ENCODE results near the gene RHOT2.

RHOT2 gene

DNA sequence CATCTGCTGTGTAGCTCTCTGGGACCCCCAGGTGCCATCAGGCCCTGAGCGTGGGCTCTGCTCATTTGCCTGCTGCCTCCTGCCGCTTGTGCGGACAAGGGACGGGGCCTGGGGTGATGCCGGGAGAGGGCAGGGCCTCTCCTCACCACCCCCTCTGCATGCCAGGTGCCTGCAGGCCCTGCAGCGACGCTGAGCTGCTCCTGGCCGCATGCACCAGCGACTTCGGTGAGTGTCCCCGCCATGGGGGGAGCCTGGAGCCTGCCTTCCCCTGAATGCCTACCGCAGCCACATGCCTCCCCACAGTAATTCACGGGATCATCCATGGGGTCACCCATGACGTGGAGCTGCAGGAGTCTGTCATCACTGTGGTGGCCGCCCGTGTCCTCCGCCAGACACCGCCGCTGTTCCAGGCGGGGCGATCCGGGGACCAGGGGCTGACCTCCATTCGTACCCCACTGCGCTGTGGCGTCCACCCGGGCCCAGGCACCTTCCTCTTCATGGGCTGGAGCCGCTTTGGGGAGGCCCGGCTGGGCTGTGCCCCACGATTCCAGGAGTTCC, 48.9 kb downstream of the RHOT2 start:
- DNase-seq, result no peak

DNA sequence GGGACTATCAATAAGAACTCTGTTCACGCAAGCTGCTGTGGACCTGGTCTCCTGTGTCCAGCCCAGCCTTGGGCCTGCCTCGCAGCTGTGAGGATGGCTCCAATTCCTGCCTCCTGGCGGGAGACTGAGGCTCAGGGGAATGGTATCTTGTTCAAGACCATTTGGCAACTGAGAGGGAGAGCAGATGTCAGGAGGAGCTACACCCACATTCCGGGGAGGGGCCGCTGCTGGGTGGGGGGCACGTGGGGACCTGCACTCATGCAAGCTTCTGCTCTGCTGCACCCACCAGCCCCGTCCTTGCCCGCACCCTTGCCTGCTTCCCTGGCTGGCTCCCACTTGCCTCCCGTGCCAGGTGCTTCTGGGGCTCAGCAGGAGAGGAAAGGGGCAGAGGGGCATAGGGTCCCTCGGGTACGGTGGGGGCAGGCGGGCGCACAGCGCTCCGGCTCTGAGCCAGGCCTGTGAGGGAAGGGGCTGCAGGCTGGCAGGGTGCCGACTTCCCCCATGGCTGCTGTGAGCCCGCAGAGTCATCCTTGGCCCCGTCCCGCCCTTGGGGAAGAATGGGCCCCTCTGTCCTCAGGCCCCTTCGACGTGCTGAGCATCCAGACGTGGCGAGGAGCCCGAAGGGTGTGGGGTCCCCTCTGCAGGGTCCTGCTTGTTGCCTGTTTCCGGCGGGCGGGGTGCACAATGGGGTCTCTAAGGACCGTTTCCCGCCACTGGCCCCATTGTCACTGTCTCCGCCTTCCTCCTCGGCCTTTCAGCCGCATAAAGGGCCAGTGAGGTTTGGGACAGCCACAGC, 49.7 kb downstream of the RHOT2 start:
- no peak for DNase-seq

DNA sequence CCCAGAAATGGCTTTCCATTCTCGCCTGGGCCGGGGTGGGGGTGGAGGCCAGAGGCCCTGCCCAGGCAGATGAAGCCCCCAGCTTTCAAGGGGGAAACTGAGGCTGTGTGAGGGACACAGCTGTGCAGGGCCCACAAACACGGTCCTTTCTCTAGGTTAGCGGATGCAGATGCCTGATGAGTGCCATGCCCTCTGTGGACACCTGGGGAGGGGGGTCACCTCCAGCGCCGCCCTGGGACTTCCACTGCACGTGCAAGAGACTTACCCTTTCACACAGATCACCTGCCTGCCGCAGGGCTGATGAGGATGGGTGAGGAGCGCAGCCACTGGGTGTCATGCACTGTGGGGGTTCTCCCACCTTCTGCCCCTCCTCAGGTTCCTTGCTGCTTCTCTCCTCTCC, 50.5 kb downstream of the RHOT2 start:
- no peak for DNase-seq

DNA sequence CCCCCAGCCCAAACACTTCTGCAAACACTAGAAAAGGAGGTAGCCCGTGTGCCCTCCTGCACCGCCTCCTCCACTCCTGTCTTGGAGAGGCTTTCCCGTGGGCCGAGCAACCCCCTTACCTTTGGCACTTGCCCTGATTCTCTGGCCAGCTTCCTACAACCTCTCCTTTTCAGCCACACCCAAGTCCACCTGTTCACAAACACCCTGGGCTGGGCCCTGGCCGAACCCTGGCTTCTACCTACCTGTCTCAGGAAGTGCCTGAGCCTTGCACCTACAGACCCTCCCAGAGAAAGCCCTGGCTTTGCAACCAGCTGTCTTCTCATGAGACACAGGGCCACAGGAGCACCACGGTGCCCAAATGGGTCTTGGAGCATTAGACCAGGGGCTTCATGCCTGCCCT, 51.0 kb downstream of the RHOT2 start:
- no peak for DNase-seq

DNA sequence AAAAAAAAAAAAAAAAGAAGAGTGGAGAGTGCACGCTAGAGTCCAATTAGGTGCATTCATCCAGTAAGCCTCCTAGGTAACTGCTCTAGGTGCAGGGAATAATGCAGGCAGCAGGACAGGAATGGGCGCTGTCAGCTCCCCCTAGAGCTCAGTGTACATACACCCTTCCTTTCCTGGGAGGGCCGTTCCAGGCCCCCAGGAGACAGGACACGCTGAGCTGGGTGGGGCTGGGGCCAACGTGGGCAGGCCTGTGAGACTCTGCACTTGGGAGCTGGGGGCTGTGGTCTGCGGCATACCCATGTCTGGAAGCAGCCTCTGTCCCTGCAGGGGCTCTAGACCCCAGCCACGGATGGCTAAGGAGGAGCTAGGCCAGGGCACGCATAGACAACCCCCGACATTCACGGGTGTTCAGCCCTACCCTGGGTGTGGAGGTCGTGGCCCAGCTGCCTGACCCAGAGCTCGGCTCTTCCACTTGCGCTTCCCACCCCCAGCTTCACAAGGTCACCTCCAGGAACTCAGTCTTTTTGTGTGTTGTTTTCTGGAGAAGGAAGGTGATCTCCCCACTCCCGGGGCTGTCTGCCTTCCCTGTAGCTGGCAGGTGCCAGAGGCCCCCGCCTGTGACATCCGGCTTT, 52.0 kb downstream of the RHOT2 start:
- no peak for DNase-seq

DNA sequence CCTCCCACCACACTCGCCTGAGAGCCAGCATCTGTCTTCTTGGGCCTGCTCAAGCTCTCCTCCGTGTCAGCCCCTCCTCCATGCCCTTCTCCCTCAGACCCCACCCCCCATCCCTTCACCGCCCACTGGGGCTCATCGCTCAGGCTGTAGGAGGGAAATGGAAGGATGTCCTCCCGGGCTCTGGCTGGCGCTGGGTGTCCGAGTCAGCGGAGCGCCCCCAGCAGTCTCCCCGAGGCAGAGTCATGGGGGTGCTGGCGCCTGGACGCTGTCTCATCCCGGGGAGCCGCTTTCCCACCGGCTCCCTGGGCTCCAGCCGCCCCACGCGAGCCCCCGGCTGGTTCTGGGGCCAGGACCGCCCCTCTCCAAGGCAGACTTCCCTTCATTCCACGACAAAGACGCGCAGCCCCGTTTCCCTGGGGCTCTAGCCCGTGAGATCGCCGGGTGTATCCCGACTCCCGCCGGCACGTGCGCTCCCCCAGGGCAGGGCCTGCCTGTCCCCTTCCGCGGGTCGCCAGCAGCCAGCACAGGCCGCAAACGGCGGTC, 52.6 kb downstream of the RHOT2 start:
- peak; percentile 87 for DNase-seq

DNA sequence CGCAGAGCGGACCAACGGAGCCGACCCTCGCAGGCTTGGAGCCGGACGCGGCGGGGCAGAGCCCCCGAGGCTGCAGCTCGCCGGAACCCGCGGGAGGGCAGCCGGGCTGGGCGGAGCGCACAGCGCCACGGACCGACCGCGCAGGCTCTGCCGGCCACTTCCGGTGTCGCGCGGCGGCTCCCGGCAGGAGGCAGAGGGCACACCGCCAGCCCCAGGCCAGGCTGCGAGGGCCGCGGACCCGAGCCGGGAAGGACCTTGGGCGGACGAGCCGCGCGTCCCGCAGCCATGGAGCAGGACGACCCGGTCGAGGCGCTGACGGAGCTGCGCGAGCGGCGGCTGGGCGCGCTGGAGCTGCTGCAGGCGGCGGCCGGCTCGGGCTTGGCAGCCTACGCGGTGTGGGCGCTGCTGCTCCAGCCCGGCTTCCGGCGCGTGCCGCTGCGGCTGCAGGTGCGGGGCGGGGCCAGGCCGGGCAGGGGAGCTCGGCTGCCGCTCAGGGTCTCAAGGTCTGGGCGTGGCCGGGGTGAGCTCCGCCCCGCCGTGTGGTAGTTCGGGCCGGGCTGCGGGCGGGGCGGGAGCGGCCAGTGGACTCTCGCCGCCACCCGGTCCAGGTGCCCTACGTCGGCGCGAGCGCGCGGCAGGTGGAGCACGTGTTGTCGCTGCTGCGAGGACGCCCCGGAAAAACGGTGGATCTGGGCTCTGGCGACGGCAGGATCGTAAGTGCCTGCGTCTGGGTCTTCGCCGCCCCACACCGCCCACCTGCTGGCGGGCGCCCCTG, 53.2 kb downstream of the RHOT2 start, which contains the start of gene ANTKMT:
Gene ANTKMT, plus strand, starts transcription at position 157 of the 775 bp plus-strand sequence. Its CDS starts 129 bp downstream, at position 286.
- DNase-seq, result peak; percentile 83

DNA sequence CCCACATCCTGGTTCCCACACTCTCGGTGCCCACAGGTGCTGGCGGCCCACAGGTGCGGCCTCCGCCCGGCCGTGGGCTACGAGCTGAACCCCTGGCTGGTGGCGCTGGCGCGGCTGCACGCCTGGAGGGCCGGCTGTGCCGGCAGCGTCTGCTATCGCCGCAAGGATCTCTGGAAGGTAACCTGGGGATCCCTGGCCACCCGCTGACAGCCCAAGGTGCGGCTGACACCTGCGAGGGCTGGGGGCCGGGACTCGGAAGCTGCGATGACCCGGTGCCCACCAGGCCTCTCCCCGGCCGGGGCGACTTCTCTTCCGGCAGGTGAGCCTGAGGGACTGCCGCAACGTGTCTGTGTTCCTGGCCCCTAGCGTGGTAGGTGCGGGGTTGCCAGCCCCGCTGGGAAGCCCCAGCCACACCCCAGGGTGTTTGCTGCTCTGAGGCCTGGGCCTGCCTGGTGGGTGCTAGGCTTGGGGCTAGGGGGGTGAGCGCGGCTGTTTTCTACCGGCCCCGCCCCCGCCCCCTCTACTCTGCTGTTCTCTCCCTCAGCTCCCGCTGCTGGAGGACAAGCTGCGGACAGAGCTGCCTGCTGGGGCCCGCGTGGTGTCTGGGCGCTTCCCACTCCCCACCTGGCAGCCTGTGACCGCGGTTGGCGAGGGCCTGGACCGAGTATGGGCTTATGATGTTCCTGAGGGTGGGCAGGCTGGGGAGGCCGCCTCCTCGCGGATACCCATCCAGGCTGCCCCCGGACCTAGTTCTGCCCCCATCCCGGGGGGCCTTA, 54.0 kb downstream of the RHOT2 start:
- no peak for DNase-seq

DNA sequence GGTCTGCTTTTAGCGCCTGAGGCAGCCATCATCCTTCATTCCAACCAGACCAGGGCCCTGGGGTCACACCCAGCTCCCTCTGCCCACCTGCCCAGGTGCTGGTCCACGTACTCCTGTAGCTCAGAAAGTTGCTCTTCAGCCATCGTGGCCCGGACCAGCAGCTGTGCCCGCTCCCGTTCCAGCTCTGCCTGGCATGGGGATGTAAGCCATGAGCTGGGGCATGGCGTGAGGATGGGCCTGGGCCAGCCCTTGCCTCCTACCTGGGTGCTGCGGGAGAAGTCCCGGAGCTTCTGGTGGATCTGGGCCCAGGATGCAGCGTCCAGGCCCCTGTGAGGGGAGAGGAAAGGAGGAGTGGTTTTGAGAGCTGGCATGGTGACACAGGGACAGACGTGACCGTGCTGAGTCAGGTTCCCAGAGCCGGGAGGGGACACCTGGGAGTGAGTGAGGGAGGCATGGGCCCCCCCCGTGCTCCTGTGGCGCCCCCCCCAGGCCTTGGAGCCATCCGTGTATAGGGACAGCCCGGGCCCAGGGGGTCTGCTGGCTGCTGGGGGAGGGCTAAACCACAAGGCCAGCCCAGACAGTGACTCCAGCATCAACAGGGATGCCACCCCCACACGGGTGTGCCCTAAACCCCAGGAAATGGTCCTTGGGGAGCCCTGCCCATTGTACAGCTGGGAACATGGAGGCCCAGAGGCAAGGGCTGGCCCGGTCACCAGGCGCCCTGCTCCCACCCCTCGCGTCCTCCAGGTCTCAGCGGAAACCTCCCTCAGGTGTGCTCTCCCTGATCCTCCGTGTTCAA, 55.1 kb downstream of the RHOT2 start:
- no peak for DNase-seq

DNA sequence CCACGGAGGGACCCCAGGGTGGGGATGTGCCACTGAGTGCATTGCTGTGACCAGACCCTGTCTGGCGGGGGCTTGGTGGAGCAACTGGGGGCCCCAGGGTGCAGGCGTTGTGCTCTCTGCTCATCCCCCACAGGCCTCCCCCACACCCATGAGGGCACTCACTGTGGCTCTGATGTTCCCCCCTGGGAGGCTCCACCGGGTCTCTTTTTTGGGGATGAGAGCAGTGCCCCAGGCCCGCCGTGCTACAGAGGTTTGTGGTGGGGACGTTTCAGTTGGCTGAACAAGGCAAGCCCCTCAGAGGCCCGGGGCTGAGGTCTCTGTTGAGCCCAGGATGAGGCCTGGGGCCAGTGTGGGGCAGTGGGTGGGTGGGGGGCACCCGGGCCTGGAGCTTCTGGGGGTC, 55.8 kb downstream of the RHOT2 start:
- DNase-seq, result no peak
